HepG2 (cell line): ENCODE measurements around the gene TGFA. TPM values are rescaled to one million over a fixed set of nuclear protein-coding genes. Genes with fewer than 3 reads are reported as not detected.

Experiments
- AGO1 ChIP-seq: fragments of 200-400 bp; formaldehyde crosslinking; IDR thresholded peaks from 2 replicates; pipeline ENCODE4 v1.6.1; 2017; ENCODE audit warnings: mild to moderate bottlenecking, low read depth, low read length, moderate library complexity; ENCODE audit not compliant: poor library complexity, severe bottlenecking
- CHD2 ChIP-seq: IDR thresholded peaks from 2 replicates; pipeline ENCODE4 v1.6.1; 2011; ENCODE audit warnings: low read depth, low read length, improper control_type of control experiment
- CHD4 ChIP-seq: fragments of 200-600 bp; sonication (generic); IDR thresholded peaks from 2 replicates; pipeline ENCODE4 v1.7.0; 2017; ENCODE audit warnings: mild to moderate bottlenecking, low read length, borderline replicate concordance
- DBP ChIP-seq: sonication (generic); formaldehyde crosslinking; IDR thresholded peaks from 2 replicates; pipeline ENCODE4 v1.4.0; 2020; ENCODE audit warnings: missing genetic modification reagents; ENCODE audit errors: not compliant biosample characterization
- DDIT3 ChIP-seq: sonication (generic); formaldehyde crosslinking; IDR thresholded peaks from 2 replicates; pipeline ENCODE4 v1.4.0; 2020; ENCODE audit warnings: mild to moderate bottlenecking, missing genetic modification reagents
- HNRNPLL ChIP-seq: fragments of 200-400 bp; formaldehyde crosslinking; IDR thresholded peaks from 2 replicates; pipeline ENCODE4 v1.6.1; 2017; ENCODE audit warnings: mild to moderate bottlenecking, low read depth, low read length; ENCODE audit not compliant: poor library complexity, severe bottlenecking
- HOXA5 ChIP-seq: sonication (generic); formaldehyde crosslinking; IDR thresholded peaks from 2 replicates; pipeline ENCODE4 v1.4.0; 2020; ENCODE audit warnings: missing genetic modification reagents
- IKZF5 ChIP-seq: IDR thresholded peaks from 2 replicates; pipeline ENCODE4 v1.6.1; 2018; ENCODE audit warnings: missing genetic modification reagents, mild to moderate bottlenecking, missing compliant biosample characterization
- KAT8 ChIP-seq: IDR thresholded peaks from 2 replicates; pipeline ENCODE4 v1.6.1; 2016; ENCODE audit warnings: missing genetic modification reagents, missing compliant biosample characterization
- MIER2 ChIP-seq: IDR thresholded peaks from 2 replicates; pipeline ENCODE4 v1.6.1; 2016; ENCODE audit warnings: missing biosample characterization, missing genetic modification reagents
- RBFOX2 ChIP-seq: fragments of 200-400 bp; formaldehyde crosslinking; IDR thresholded peaks from 2 replicates; pipeline ENCODE4 v1.6.1; 2017; ENCODE audit warnings: low read depth, mild to moderate bottlenecking, low read length
- RELA ChIP-seq: sonication (generic); formaldehyde crosslinking; IDR thresholded peaks from 2 replicates; pipeline ENCODE4 v1.4.0; 2020; ENCODE audit warnings: missing genetic modification reagents
- SOX13 ChIP-seq, 3 experiments: fragments of 450-650 bp in 1 of 3; sonication (generic) in 1 of 3; formaldehyde crosslinking in 1 of 3; IDR thresholded peaks in 2 of 3; conservative IDR thresholded peaks in 1 of 3; 2 replicates each; pipeline versions ENCODE4 v1.5.0 to v1.6.1; 2016 to 2020; ENCODE audit warnings: antibody characterized with exemption in 1 of 3, mild to moderate bottlenecking in 1 of 3, missing compliant biosample characterization in 1 of 3, missing genetic modification reagents in 1 of 3, moderate library complexity in 1 of 3
- TCF7 ChIP-seq: sonication (generic); IDR thresholded peaks from 2 replicates; pipeline ENCODE4 v1.6.1; 2016; ENCODE audit warnings: antibody characterized with exemption, low read depth
- TMF1 ChIP-seq: sonication (generic); formaldehyde crosslinking; IDR thresholded peaks from 2 replicates; pipeline ENCODE4 v1.8.1; 2022; ENCODE audit warnings: low read depth, missing genetic modification reagents
- TOPORS ChIP-seq: sonication (generic); formaldehyde crosslinking; IDR thresholded peaks from 2 replicates; pipeline ENCODE4 v1.8.0; 2023; ENCODE audit warnings: mild to moderate bottlenecking, missing genetic modification reagents
- U2AF1 ChIP-seq: fragments of 200-400 bp; formaldehyde crosslinking; optimal IDR thresholded peaks from 2 replicates; pipeline ENCODE3; 2017; ENCODE audit warnings: mild to moderate bottlenecking, low read depth, low read length
- ZEB1 ChIP-seq: IDR thresholded peaks from 2 replicates; pipeline ENCODE4 v1.6.1; 2012; ENCODE audit warnings: mild to moderate bottlenecking, low read depth, inconsistent platforms; ENCODE audit not compliant: insufficient replicate concordance
- ZMYM2 ChIP-seq: sonication (generic); formaldehyde crosslinking; IDR thresholded peaks from 2 replicates; pipeline ENCODE4 v1.8.0; 2022; ENCODE audit warnings: mild to moderate bottlenecking, missing genetic modification reagents
- ZNF136 ChIP-seq: sonication (generic); formaldehyde crosslinking; IDR thresholded peaks from 2 replicates; pipeline ENCODE4 v1.8.1; 2022; ENCODE audit warnings: low read depth, mild to moderate bottlenecking, moderate library complexity, missing genetic modification reagents
- ZNF207 ChIP-seq: fragments of 450-650 bp; IDR thresholded peaks from 2 replicates; pipeline ENCODE4 v1.6.1; 2016; ENCODE audit warnings: antibody characterized with exemption, borderline replicate concordance
- ZNF251 ChIP-seq: sonication (generic); formaldehyde crosslinking; IDR thresholded peaks from 2 replicates; pipeline ENCODE4 v1.9.0; 2021; ENCODE audit warnings: mild to moderate bottlenecking, missing genetic modification reagents
- ZNF260 ChIP-seq: sonication (generic); formaldehyde crosslinking; IDR thresholded peaks from 2 replicates; pipeline ENCODE4 v1.4.0; 2020; ENCODE audit warnings: missing genetic modification reagents, low read depth, mild to moderate bottlenecking, borderline replicate concordance
- ZNF34 ChIP-seq: sonication (generic); formaldehyde crosslinking; IDR thresholded peaks from 2 replicates; pipeline ENCODE4 v1.4.0; 2020; ENCODE audit warnings: mild to moderate bottlenecking, missing genetic modification reagents, borderline replicate concordance
- ZNF512B ChIP-seq: sonication (generic); formaldehyde crosslinking; IDR thresholded peaks from 2 replicates; pipeline ENCODE4 v1.5.1; 2020; ENCODE audit warnings: missing genetic modification reagents, mild to moderate bottlenecking, borderline replicate concordance
- ZNF660 ChIP-seq: sonication (generic); formaldehyde crosslinking; IDR thresholded peaks from 2 replicates; pipeline ENCODE4 v1.5.1; 2020; ENCODE audit warnings: mild to moderate bottlenecking, low read depth, missing genetic modification reagents, borderline replicate concordance
- polyA plus RNA-seq, 8 experiments: library from polyadenylated mRNA; depleted of rRNA in 3 of 8; stranded (reverse) in 7 of 8; unstranded in 1 of 8; fragments of >200 nt; fragmentation: Illumina TruSeq in 4 of 8; extraction: Trizol in 4 of 8; gene quantifications; 2 replicates each; pipeline versions ENCODE4 v1.2.1 to v1.2.3, GENCODE V29; 2011 to 2016; ENCODE audit warnings: low read depth in 4 of 8, missing spikeins in 1 of 8, mixed read lengths in 1 of 8; ENCODE audit not compliant: insufficient read depth in 1 of 8
- total RNA-seq, 5 experiments: library from RNA; depleted of rRNA; stranded (reverse); fragments of >200 nt; fragmentation: Illumina TruSeq; extraction: Trizol; gene quantifications; 2 replicates each; pipeline ENCODE4 v1.2.3, GENCODE V29; 2016; ENCODE audit warnings: low read depth in 1 of 5

TGFA gene
- total and polyA plus RNA-seq, 2 of the 13 experiments (the other 11 are each of a cell fraction or from before 2014, with no cell fraction given) = 7.8 to 15.3 TPM

GRCh38 chr2:70565039-70565731 is 11.6 kb upstream of the TGFA start (continued):
- TF ChIP-seq ZNF512B (CRISPR knock-in tag) = no peak
- TF ChIP-seq ZNF660 (CRISPR knock-in tag) = no peak
- TF ChIP-seq TMF1 (CRISPR knock-in tag) = no peak
- peak; percentile 83 for TF ChIP-seq IKZF5 (CRISPR knock-in tag)
- no peak for TF ChIP-seq DBP (CRISPR knock-in tag)
- TF ChIP-seq U2AF1 = no peak
- no peak for TF ChIP-seq ZEB1
- TF ChIP-seq ZNF136 (CRISPR knock-in tag) = no peak
- TF ChIP-seq ZMYM2 (CRISPR knock-in tag) = no peak
- peak; percentile 68 for TF ChIP-seq TCF7
- no peak for TF ChIP-seq CHD2
- TF ChIP-seq DDIT3 (CRISPR knock-in tag) = no peak
- peak; percentile 82 for TF ChIP-seq KAT8 (CRISPR knock-in tag)
- TF ChIP-seq ZNF251 (CRISPR knock-in tag) = no peak
- TF ChIP-seq AGO1 = no peak
- no peak for TF ChIP-seq RELA (CRISPR knock-in tag)
- TF ChIP-seq SOX13 (IDR thresholded peaks at IDR 0.05) = no peak
- TF ChIP-seq SOX13 (CRISPR knock-in tag; conservative IDR thresholded peaks at IDR 0.05 in 1 of 2, IDR thresholded peaks at IDR 0.05 in 1 of 2) = peak in 1 of 2 experiments; percentile 92; a peak in 2 of 4 replicates
- TF ChIP-seq ZNF207 = no peak
- TF ChIP-seq HNRNPLL = no peak
- peak; percentile 77; the same call in 1 of the 2 replicates for TF ChIP-seq HOXA5 (CRISPR knock-in tag)
- TF ChIP-seq CHD4 = no peak; the same call in 1 of the 2 replicates
- TF ChIP-seq MIER2 (CRISPR knock-in tag) = peak; percentile 79
- TF ChIP-seq RBFOX2 = no peak
- no peak for TF ChIP-seq ZNF34 (CRISPR knock-in tag)
- TF ChIP-seq ZNF260 = no peak
- no peak for TF ChIP-seq TOPORS (CRISPR knock-in tag)
